Transverse colon (tissue), 4 donors: ENCODE data around the gene NME8.

ENCODE experiments used
- CTCF ChIP-seq, 5 experiments: fragments of 200-600 bp in 3 of 5; fragments of 450-650 bp in 2 of 5; sonication (generic) in 3 of 5; IDR thresholded peaks; 1 replicate in 2 of 5; 2 replicates in 3 of 5; pipeline ENCODE4 v1.5.1; 2016 to 2017; ENCODE audit warnings: antibody characterized with exemption in 5 of 5, inconsistent platforms in 3 of 5, mild to moderate bottlenecking in 2 of 5, moderate library complexity in 1 of 5
- EP300 ChIP-seq: sonication (generic); formaldehyde crosslinking; IDR thresholded peaks from one replicate; pipeline ENCODE4 v1.6.1; 2017; ENCODE audit warnings: antibody characterized with exemption, low read depth
- POLR2A ChIP-seq: fragments of 450-650 bp; IDR thresholded peaks from one replicate; pipeline ENCODE4 v1.6.1; 2016; ENCODE audit warnings: antibody characterized with exemption, mild to moderate bottlenecking, moderate library complexity
- POLR2AphosphoS5 ChIP-seq, 3 donors: sonication (generic); formaldehyde crosslinking; IDR thresholded peaks; one replicate each; pipeline ENCODE4 v1.6.1; 2016; ENCODE audit warnings: antibody characterized with exemption in 3 of 3

GRCh38 chr7:37928878-37929277 lies 80.5 kb downstream of the NME8 start:
- TF ChIP-seq CTCF (IDR thresholded peaks at IDR 0.05) (no peak), EP300 (no peak), POLR2A (no peak), POLR2AphosphoS5 (IDR thresholded peaks at IDR 0.05) (no peak)
